Non-pigmented ciliary epithelial cell (primary cell): Measurements from ENCODE around the gene ADCY2.

Experiments used
- DNase-seq: peaks from one replicate; pipeline ENCODE4 v3.0.0-alpha.2; 2010; ENCODE audit warnings: low read depth

Gene ADCY2

GRCh38 chr5:7597059-7597642 lies 201.2 kb downstream of the ADCY2 start:
- no peak for DNase-seq

- no peak for DNase-seq
Observed at GRCh38 chr5:7606840-7607465, 211.0 kb downstream of the ADCY2 start.

DNA sequence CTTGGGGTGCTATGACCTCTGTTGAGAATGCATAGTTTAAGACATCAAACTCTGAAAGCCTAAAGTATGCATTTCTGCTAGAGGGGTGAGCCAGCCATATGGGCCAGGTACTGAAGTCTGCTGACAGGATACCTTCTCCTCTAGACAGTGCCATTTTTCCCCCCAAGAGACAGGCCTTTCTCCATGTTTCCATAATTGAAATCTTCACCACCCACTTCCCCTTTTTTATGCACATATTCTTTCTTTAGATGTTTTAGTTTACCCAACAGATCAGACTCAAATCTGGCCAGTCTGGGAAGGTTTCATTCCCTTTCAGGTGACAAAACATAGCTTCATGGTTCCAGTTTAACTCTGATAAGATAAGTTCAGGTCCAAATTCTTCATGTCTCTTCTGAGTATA lies 212.8 kb downstream of the ADCY2 start:
- no peak for DNase-seq

DNA sequence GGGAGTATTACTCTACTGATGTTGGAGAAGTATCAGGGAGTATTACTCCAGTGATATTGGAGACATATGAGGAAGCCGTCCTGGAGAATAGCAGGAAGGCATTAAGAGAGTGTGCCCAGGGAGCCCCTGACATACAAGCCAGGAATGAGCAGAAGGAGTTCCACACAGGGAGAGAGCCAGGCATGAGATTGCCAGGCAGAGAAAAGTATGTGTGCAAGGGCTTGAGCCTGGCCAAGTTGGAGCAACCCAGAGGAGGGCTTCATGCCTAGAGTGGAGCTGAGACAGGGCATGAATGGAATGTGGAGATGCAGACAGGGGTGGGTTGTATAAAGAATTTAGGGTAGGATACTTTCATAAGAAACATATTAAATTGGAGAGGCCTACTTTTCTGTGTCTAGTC lies 213.8 kb downstream of the ADCY2 start:
- no peak for DNase-seq

- DNase-seq: no peak
Observed at GRCh38 chr5:7610531-7611177, 214.7 kb downstream of the ADCY2 start.

DNA sequence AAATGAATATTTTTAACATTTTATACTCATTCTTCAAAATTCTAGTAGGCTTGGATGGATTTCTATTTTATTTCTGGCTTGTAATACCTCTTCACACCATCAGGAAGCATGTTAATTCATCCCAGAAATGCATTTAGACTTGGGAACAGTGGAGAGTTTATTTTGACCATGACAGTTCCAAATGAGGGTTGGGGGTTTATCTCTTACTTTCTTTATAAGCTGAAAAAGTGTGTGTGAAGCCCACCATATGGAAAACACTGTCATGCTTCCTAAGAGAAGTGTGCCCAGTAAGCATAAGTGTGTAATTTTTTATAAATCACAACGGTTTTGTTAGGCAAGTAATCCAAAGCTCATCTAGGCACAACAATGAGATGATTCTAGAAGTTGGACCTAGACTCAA lies 215.6 kb downstream of the ADCY2 start:
- DNase-seq: no peak

- no peak for DNase-seq
Observed at GRCh38 chr5:7615566-7616061, 219.7 kb downstream of the ADCY2 start.

DNA sequence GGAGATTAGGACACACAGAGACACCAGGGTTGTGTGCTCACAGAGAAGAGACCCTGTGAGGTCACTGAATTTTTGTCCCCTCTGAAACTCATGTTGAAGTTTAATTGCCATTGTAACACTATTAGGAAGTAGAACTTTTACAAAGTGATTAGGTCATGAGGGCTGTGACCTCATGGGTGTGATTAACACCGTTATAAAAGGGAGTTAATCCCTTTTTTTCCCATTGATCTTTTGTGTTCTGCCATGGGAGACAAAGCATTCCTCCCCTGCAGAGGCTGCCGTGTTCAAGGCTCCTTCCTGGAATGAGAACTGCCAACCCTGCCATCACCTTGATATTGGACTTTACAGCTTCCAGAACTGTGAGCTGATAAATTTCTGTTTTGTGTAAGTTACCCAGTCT lies 221.0 kb downstream of the ADCY2 start:
- no peak for DNase-seq

GRCh38 chr5:7622498-7622897 lies 226.6 kb downstream of the ADCY2 start:
- no peak for DNase-seq

GRCh38 chr5:7625740-7626139 lies 229.8 kb downstream of the ADCY2 start:
- DNase-seq: no peak

GRCh38 chr5:7628248-7628647 lies 232.3 kb downstream of the ADCY2 start:
- no peak for DNase-seq

DNA sequence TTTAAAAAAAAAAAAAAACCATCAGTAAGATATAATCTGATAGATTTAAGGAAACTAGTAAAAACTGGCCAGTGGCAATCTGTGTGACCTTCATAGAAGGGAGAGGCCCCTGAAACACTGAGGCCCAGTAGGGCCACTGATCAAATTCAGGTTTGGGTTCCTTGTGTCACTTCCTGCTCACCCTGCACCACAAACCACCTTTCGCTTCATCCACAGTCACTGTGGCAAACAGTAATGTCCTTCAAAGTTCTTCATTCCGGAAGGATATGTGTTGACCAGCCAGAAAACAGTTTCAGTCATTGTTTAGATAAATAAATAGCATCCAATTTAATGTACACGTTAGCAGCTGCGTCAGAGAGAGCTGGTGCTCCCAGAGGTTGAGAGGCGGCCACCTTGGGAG lies 232.9 kb downstream of the ADCY2 start:
- no peak for DNase-seq

DNA sequence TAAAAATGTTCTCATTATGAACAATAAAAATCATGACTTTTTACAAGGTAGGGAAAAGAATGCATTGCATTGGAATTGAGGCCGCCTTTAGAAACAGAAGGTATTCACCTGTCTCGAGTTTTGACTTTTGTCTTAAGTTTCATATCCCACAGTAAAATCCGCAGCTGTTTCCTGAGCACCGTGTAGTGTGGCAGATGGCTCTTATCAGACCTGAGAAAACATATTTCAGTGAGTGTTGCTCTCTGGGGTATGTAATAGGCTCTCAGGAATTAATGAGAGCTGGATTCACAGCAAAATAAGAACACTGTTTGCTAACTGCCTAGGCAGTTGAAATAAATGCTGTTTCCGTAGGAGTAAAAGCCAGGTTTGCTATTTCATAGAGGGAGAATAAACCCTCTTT lies 233.6 kb downstream of the ADCY2 start:
- DNase-seq: no peak

DNA sequence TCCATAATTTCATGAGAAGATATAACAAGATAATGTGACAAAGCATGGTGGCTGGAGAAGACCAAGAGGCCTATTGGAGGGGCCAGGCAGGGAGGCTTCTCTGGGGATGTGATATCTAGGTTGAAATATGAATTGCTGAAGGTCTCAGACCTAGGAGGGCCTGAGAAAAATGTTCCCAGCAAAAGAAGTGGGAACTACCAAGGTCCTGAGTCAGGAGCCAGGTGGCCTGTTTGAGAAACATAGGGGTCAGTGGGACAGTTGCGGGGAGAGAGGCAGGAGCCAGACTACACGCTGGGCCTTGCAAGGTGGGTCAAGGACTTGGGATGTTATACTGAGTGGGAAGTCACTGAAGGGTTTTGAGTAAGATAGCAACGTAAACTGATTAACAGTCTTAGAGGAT lies 238.9 kb downstream of the ADCY2 start:
- no peak for DNase-seq

DNA sequence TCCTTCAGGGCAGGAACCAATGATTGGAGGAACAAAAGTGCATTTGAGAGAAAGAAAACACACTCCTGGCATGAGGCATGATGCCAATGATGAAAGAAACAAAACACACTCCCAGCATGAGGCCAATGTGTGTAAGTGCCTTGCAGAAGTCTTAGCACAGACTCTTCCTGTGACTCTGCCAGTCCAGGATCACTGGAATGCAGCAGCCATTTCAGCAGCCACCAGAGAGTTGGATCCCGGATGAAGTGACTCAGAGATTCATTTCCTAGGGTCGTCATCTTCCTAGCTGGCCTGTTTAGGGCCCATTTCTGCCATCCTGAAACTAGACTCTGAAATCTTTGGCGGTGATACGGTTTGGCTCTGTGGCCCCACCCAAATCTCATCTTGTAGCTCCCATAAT lies 242.5 kb downstream of the ADCY2 start:
- DNase-seq: peak; percentile 11

DNA sequence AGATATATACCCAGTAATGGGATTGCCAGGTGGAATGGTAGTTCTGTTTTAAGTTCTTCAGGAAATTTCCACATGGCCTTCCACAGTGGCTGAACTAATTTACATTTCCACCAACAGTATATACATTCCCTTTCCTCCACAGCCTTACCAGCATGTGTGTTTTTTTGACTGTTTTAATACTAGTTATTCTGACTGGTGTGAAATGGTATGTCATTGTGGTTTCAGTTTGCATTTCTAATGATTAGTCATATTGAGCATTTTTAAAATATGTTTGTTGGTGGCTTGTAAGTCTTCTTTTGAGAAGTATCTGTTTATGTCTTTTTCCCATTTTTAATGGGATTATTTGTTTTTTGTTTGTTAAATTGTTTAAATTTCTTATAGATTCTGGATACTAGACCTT lies 246.1 kb downstream of the ADCY2 start:
- no peak for DNase-seq

DNA sequence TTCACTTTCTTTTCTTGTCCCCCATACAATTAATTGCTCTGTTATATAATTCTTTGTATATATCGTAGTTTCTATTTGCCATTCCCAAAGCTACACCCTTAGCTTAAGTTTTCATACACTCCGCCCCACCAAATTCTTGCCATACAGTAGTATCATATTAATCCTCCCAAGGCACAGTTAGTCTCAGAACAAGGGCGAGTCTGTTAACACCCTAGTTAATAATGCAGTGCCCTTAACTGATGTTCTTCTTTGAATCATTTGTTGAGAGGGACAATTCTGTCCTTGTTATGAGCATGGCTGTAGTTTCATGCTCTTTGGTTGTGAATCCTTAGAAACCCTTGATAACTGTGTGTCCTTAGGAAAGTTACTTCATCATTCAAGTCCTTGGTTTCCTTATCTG lies 248.8 kb downstream of the ADCY2 start:
- no peak for DNase-seq

GRCh38 chr5:7650755-7651154 lies 254.8 kb downstream of the ADCY2 start:
- no peak for DNase-seq

GRCh38 chr5:7653046-7653445 lies 257.1 kb downstream of the ADCY2 start:
- DNase-seq: no peak

- DNase-seq: no peak
Observed at GRCh38 chr5:7657153-7657552, 261.2 kb downstream of the ADCY2 start.

- no peak for DNase-seq
Observed at GRCh38 chr5:7659420-7659819, 263.5 kb downstream of the ADCY2 start.

GRCh38 chr5:7662289-7662688 lies 266.4 kb downstream of the ADCY2 start:
- DNase-seq: no peak

GRCh38 chr5:7663808-7664207 lies 267.9 kb downstream of the ADCY2 start:
- DNase-seq: no peak

DNA sequence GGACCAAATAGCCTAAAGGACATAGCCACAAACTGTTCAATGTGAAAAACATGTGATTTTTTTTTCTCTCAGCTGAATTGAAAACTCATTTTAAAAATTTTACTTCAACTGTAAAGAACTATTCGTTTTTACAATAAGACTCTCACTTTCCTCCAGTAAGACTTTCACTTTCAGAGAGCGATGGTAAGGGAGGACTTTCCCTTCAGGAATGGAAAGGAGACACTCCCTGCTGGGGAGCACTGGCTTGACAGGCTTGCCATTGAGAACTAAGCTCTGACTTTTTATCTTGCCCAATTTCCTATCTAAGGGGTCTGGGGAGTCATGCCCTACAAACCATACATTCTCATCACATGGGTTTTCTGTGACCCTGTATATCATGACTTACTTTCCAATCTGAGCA lies 268.3 kb downstream of the ADCY2 start:
- no peak for DNase-seq
